Putamen (tissue), 1 donor: ENCODE data around the gene SYNDIG1.

Experiments used
- DNase-seq: peaks from one replicate; pipeline ENCODE4 v3.0.0-alpha.2; 2016; ENCODE audit warnings: low spot score

The SYNDIG1 gene

DNA sequence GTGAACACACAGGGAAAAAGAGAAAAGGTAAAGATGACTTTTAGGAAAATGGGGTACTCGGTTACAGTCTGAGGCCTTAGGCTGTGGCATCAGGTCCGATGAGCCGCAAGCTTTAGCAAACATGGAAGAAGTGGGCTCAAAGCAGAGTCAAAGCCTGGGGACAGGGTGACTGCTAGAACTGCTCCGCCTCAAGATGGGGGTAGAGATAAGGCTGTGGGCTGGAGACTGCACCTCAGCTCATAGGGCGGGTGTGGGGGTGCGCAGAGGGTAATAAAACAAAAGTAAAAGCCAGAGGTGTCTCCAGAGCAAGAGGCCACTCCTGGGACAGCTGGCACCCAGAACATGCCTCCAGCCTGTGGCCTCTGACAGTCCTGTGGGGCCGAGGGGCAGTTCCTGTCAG lies 21.3 kb upstream of the SYNDIG1 start:
- no peak for DNase-seq

DNA sequence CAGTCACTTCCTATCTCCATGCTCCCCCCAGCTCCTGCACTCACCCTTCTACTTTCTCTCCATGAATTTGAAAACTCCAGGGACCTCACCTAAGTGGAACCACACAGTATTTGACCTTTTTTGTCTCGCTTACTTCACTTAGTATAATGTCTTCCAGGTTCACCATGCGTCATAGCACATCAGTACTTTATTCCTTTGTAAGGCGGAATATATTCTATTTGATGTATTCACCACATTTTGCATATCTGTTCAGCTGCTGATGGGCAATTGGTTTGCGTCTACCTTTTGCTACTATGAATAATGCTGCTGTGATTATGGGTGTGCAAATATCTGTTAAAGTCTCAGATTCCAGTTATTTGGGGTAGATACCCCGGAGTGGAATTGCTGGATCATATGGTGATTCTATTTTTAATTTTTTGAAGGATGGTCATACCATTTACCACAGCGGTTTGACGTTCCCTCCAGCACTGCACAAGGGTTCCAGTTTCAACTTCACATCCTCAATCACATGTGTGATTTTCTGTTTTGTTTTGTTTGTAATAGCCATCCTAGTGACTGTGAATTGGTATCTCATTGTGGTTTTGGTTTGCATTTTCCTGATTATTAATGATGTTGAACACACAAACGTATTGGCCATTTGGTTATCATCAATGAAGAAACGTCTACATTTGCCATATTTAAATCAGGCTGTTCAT lies 20.3 kb upstream of the SYNDIG1 start:
- DNase-seq: no peak

DNA sequence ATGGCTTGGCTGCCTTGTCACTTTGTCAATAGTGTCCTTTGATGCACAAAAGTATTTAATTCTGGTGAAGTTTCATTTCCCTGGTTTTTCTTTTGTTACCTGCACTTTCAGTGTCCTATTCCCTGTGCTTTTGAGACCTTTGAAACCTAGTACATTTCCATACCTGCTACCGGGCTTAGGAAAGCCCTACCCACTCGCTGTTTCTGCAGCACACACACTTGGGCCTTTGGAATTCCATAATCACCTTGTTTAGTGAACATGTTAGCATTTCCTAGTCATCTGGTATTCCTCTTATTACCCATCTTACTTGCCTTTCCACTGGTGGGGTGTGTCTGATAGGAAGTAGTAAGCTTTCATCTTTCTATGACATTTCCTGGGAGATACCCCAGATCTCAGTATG lies 19.3 kb upstream of the SYNDIG1 start:
- no peak for DNase-seq

DNA sequence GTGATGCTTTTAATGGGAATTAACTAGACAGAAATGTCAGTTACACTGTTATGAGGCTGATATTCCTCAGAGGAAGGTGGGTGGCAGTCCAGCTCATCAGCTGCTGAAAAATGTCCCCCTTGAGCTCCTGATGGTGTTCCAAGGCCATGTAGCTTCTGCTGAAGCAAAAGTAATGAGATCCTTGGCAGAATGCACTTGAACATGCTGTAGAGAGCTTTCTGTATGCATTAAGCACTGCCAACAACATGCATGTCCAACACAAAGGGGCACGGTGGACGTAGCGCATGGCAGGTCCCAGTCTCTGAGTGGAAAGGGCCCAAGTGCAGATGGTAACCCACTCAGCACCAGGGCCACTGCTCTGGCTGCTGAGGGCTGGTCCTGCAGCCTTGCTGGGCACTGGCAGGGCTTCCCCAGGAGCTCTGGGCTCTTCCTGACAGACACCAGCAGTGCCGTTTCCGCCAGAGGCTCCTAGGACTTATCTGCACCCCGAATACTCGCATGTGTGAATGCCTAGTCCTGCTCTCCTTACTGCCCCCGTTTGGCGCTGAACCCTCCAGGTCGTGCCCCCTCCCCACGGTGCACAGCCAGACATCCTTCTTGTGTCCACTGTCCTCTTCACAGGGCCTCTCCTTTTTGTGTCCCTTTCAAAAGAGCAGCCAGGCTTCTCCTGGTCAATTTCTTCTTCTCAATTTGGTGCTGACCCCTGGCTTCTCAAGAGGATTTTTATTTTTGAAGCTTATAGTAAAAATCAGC lies 18.6 kb upstream of the SYNDIG1 start:
- DNase-seq: no peak

DNA sequence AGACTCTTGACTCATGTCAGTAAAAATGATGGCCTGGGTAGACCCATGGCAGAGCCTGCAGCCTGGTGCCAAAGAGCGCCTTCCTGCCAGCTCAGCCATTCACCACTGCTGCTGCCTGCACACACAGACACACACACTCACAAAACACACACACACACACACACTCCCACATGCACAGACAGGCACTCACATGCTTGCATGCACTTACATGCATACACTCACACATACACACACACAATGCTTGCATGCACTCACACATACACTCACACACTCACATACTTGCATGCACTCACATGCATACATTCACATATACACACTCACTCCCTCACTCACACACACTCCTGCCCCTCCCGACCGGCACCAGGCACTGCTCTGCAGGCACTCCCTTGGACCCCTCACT lies 18.0 kb upstream of the SYNDIG1 start:
- no peak for DNase-seq

DNA sequence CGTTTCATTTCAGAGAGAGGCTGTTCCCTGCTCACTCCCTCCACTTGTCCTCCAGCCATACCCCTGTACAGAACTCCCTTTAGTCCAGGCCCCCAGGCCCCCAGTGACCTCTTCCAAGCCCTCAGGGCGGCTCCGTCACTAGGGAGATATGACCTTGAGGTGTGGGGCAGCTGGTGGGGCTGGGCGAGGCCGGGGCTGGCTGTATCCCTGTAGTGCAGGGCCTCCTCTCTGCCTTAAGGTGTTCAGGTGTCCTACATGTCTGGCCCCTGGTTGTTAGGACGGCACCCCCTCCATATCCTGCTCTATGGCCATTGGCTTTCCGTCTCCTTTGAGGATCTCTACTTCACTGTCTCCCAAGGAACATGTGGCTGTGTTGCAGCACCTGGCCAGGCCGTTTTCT lies 17.4 kb upstream of the SYNDIG1 start:
- DNase-seq: no peak

DNA sequence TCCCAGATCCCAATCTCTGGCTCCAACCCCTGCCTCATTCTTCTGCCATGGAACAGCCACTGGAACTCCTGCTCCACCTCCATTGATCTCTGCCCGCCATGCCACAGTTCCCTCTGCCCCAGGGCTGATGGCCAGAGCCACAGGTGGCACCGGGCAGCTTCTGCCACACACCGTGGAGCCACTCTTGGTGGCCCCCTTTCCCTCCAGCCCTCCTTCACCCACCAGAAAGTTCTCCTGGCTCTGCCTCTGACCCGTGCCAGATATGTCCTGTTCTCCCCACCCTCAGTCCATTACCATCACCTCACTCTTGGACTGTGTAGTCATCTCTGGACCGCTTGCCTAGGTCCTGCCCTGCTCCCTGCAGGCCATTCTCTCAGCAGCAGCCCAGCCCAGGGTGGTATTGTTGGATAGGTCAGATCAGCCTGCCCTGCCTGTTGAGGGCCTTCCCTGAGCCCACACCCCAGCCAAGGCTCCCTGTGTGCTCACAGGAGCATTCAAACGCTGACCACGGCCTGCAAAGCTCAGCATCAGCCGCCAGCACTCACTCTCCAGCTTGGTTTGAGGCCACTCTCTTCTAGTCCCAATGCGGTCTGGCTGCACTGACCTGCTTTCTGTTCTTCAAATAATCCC lies 16.8 kb upstream of the SYNDIG1 start:
- DNase-seq: no peak

DNA sequence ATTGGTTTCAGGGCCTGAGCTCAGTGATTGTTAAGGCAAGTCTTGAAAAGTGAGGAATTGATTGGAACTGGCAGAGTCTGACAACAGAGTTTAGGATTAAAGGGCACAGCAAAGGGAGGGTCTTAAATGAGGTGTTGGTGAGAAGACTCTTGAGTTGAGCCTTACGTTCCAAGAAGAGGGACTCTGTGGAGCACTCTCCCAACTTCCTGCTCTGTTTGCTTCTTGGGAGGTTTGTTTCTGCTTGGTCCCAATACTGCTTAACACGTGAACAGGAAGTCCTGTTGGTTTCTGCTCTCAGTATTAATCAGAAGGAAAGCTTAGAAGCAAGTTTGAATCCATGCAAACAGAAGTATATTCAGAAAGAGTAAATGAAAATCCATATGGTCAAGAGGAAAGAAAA lies 15.6 kb upstream of the SYNDIG1 start:
- no peak for DNase-seq

DNA sequence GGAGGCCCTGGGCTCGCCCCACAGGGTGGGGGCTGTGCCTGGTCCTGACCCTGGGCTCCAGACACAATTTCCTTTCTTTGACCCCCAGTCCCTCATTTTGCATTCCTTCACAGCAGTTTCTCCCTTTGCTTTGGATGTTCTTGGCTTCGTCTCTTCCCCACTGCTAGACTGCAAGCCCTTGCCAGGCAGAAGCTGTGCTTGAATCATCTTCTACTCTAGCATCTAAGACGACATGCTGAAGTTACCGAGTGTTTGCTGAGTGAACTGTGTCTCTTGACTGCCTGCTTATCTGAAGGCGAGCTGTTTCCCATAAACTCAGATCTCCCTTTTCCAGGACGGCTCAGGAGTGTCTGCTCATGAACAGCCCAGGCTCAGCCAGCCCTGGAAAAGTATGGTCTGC lies 14.3 kb upstream of the SYNDIG1 start:
- DNase-seq: no peak

DNA sequence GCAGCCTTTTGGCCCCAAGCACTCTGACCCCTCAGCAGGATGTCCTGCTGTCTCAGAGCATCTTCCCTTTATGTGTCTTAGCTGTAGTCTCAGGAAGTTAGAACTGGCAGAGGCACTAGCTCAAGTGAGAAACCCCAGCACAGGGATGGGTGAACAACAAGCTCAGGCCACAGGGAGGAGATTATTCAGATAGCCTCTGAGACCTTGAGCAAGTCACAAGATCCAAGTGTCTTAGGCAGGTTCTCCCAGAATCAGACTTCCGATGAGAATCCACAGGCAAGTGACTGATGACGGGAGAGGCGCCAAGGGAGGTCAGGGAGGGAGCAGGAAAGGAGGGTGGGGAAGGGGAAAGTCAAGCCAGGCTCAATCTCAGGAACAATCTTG lies 13.0 kb upstream of the SYNDIG1 start:
- DNase-seq: no peak

DNA sequence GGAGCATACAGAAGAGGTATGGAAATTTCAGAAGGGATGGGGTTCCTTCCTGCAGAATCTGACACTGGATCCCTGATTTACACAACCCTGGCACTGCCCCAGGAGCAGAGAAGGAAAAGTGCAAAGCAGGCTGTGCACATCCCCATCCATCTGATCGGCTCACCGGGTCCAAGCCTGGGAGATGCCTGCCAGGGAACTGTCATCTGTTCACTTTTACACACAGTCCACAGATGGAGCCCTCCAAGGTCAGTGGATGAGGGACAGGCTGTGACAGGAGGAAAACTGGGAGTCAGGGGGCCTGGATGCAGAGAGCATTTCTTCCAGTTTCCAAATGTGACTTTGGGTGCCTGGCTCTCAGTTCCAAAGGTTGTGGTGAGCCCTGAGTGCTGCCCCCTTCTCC lies 11.0 kb upstream of the SYNDIG1 start:
- DNase-seq: no peak

DNA sequence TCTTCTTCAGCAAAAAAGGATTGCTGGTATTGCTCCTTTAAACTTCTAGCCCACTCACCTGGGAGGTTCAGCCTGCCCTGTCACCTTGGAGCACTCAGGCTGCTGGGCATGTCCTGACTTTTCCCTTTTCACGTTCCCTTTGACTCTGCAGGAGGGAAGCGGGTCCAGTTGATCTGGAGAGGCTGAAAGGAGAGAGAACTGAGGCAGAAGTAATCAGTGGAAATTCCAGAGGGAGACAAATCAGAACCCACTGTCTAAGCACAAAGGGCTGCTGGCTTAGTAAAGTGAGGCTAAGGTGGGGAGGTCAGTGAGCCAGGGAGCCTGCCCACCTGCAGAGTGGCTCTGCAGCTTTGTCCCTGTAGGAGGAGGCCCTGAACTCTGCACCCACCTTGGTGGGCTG lies 9.7 kb upstream of the SYNDIG1 start:
- no peak for DNase-seq

DNA sequence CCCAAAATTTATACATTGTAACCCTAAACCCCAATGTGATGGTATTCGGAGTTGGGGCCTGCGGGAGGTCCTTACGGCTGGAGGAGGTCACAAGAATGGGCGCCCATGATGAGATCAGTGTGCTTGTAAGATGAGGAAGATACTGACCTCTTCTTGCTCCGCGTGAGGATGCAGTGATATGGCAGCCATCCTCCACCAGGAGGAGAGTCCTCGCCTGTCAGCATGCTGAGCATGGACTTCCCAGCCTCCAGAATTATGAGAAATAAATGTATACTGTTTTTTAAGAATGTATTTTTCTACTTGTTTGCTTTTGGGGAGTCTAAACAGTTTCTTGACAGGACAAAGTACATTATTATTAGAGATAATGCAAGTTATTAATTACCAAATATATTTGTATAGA lies 8.7 kb upstream of the SYNDIG1 start:
- no peak for DNase-seq

DNA sequence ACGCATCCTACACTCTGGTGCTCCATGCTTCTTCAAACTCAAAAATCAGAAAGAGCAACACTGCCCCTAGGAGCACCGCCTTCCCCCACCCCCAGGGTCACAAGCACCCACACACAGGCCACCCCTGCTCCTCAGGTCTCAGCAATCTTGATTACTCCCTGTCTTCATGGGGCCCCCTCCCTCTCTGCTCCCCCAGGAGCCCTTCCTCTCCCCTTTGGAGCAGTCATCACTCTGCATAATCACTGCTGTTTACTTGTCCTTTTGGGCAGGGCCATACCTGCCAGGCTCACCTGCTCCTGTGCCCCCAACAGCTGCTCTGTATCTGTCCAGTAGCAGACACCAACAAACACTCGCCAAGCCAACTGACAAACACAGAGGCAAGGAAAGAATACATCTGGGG lies 7.6 kb upstream of the SYNDIG1 start:
- no peak for DNase-seq

DNA sequence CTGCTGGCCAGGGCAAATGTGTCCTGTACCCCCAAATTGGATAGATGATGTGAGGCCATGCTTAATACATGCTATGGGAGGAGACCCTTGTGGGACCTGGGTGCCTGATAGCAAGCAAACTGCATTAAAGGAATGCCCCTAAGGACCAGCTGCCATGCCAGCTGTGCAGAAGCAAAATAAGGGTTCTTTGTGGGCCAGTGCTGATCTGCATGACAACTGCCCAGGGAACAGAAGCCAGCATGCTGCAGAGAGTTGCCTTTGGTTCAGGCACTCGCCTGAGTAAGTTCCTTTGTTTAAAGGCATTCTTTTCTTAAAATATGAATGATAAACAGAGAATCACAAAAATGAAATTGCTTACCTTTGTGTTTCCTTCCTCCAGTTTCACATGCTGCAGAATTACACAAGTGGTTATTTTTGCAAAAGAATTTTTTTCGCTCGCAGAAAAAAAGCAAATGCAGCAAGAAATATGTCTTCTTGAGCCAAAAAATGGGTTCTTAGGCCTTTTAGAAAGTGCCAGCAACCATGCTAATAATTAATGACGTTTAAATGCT lies 6.9 kb upstream of the SYNDIG1 start:
- peak; percentile 90 for DNase-seq

DNA sequence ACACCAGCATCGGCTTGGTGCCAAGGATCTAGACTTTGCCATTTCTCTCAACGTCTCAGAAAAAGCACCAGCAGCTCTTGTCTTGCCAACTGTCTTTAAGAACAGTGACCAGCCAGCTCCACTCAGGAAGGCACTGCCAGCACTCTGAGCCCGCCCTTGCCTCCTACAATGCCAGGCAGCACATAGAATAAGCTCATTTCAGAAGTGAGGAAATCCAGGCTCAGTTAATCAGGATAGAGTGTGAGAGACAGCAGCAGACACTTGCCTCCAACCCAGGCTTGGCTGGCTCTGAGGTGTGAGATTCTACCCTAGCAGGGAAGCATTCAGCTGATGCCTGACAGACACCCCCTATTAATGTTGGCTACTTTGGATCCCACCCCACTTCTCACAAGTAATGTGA lies 4.3 kb upstream of the SYNDIG1 start:
- no peak for DNase-seq

DNA sequence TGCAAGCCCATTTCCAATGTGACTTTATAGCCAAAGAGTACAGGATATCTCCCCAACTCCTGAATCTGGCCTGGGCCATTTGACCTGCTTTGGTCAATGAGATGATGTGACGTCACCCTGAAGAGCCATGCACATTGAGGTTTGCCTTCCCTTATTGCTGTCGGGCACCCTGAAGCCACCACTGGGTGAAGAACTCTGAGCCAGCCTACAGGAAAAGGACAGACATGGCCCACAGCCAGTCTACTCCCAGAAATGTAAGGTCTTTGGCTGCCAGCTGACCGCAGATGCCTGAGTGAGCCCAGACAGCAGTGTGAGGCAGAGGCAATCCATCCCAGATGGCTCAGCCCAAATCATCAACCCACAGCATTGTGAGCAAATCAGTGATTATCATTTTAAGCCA lies 3.7 kb upstream of the SYNDIG1 start:
- DNase-seq: peak; percentile 80

DNA sequence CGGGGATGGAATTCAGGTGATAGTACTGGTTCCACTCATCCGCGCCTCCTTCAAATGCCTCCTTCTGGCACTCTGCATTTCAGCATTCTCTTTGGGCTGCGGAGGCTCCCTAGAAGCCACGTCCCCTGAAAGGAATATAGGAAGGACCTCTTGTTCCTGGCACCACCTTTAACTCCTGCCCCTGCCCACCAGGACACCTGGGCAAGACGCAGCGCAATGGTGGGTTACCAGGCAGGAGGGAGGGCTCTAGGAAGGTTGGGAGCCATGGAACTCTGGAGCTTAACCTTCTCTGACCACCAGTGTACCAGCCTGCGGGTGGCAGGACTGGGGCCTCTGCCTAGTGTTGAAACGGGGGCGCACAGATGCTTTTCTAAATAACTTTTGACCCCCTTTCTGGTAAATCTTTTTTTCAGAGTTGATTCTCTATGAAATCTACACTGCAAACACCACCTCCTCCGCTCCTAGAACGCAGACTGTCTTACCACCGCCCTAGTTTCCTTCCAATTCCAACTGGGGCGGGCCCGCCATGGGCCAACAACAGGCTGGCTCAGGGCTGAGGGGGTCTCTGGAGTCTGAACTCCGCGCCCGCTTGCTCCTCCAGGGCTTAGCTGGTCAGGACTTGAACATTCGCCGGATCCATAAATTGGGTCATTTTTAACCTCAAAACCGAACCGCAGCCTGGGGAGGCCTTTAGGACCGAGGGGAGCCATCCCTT lies 871 bp upstream of the SYNDIG1 start:
- DNase-seq: no peak

DNA sequence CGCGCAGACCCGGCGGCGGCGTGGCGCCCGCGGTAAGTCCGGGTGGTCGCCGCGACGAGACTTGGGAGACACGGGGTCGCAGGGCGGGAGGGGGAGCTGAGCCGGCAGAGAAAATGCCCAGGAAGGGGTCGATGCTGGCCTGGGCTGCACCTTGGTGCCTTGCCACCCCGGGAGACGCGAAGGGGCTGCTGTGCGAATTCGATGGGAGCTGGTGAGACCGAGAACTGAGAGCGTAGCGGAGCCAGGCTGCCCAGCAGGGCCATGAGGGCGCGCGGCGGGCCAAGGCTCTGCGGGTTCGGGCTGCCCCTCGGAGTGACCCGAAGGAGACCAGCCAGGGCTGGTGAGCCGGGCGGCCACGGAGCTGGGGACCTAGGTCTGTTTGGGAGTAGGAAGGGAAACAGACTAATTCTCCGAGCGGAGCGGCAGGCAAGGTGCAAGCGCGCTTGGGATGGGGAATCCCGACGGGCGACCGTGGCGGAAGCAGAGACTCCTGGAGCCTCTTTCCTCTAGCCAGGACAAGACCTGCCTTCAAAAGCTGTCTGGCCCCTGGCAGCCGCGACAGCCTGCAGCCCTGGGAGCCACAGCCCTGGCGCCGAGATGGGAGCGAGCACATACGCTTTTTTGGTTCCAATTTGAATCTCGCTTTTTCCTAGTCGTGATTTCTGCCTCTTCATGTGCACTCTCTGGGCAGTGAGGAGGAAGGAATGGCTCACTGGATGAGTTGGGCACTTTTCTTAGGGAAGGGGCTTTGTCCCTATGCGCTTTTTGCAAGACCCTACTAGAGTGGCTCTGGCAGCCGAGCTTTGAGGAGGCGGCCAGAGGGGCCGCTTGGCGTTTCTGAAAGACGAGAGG lies 691 bp downstream of the SYNDIG1 start:
- DNase-seq: peak; percentile 51

DNA sequence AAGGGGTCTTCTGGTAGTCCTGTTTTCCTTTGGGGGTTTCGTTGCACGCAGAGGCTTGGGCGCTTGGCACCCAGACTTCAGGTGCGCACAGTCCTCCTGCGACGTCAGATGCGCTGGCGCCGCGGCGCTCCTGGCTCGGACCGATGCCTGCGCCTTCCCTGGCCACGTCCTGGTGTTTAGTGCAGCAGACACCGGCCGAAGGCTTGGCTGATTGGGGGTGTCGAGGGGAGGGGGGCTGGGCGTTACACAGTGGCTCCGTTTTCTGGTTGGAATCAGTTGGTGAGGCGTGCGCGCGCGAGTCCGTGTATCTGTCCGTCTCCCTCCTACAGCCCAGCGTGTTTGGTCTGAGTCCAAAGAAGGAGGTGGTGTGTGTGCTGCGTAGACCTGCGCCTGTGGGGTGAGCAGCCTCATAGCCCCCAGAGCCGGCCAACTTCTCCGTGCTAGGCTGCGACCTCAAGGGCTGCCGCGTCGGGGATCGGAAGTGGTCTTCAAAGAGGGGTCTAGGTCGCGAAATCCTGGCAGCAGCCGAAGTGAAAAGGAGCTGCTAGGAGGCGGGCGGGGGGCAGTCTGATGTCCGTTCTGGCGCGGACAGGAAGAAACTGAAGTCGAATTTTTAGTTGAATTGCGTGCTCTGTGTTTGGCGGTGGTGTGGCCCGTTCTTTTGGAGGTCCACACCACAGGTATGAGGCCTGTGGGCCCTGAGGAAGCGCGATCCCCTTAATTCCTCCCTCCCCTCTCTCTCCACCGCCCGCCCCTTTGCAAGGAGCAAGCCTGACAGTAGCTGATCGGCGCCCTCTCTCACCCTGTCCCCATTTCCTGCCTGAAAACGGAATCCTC lies 1.5 kb downstream of the SYNDIG1 start:
- DNase-seq: no peak

DNA sequence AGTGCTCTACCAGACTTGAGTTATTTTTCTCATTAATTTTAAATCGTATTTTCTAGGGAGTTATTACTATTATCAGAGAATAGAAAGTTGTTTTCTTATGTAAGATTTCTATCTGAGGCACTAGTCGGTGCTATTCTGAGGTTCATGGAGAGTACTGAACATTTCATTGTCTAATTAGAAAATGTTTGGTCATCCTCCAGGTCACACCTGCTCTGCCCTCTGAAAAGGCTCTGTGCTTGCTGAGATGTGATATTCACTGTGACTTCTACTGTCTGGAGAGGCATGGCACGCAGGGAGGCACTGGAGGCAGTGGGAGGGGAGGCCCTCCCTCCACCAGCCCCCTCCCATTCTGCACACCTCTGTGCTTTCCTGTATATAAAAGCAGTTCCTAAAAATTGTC lies 3.0 kb downstream of the SYNDIG1 start:
- DNase-seq: peak; percentile 35
